ENCODE results near the gene TAF1. TPM values are rescaled to one million over a fixed set of nuclear protein-coding genes. Genes with fewer than 3 reads are reported as not detected.
"Not testable (repeated sequence)": the region's sequence is repeated elsewhere in the genome, so short reads cannot be mapped to it uniquely, and the experiment has no call there.

TAF1 gene
- total RNA-seq, 1 donor: 31.1 TPM

GRCh38 chrX:71326394-71326793 lies 39.8 kb upstream of the TAF1 start:
- no peak overlapping the region for H3K4me2 ChIP-seq (ENCODE audit: insufficient read depth, low read length)
- no peaks in the 10 kb centered on the region for H3K79me2 ChIP-seq (ENCODE audit: insufficient read depth, low read length)
- H3K4me1 ChIP-seq (ENCODE audit: insufficient read depth, low read length): no peaks in the 10 kb centered on the region
- no peak for DNase-seq (ENCODE audit: insufficient read length, low spot score, missing footprints)
- no peaks in the 10 kb centered on the region for H4K20me1 ChIP-seq (ENCODE audit: insufficient read depth, low read length)
- H3K27me3 ChIP-seq (ENCODE audit: insufficient read depth, low read length): no peaks in the 10 kb centered on the region
- no peak overlapping the region for H2AFZ ChIP-seq (ENCODE audit: low read length)
- H3K4me3 ChIP-seq (ENCODE audit: insufficient read depth, low read length): no peak overlapping the region
- peaks cover 4% of the 10 kb centered on the region for H3K36me3 ChIP-seq (ENCODE audit: insufficient read depth, low read length)
- no peak overlapping the region for H3K27ac ChIP-seq (ENCODE audit: low read depth, low read length)
- H3K9me3 ChIP-seq (ENCODE audit: low read depth, low read length): no peaks in the 10 kb centered on the region
- TF ChIP-seq, protein P1, sequence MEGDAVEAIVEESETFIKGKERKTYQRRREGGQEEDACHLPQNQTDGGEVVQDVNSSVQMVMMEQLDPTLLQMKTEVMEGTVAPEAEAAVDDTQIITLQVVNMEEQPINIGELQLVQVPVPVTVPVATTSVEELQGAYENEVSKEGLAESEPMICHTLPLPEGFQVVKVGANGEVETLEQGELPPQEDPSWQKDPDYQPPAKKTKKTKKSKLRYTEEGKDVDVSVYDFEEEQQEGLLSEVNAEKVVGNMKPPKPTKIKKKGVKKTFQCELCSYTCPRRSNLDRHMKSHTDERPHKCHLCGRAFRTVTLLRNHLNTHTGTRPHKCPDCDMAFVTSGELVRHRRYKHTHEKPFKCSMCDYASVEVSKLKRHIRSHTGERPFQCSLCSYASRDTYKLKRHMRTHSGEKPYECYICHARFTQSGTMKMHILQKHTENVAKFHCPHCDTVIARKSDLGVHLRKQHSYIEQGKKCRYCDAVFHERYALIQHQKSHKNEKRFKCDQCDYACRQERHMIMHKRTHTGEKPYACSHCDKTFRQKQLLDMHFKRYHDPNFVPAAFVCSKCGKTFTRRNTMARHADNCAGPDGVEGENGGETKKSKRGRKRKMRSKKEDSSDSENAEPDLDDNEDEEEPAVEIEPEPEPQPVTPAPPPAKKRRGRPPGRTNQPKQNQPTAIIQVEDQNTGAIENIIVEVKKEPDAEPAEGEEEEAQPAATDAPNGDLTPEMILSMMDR (IDR thresholded peaks at IDR 0.05; ENCODE audit: extremely low read depth, low read depth, low read length): no peak

- not testable (repeated sequence) for H3K27ac ChIP-seq (ENCODE audit: low read depth, low read length); H2AFZ ChIP-seq (ENCODE audit: low read length); H3K4me2 ChIP-seq (ENCODE audit: insufficient read depth, low read length); H3K27me3 ChIP-seq (ENCODE audit: insufficient read depth, low read length); H3K4me3 ChIP-seq (ENCODE audit: insufficient read depth, low read length); DNase-seq (ENCODE audit: insufficient read length, low spot score, missing footprints); H3K36me3 ChIP-seq (ENCODE audit: insufficient read depth, low read length); H4K20me1 ChIP-seq (ENCODE audit: insufficient read depth, low read length); H3K4me1 ChIP-seq (ENCODE audit: insufficient read depth, low read length); H3K9me3 ChIP-seq (ENCODE audit: low read depth, low read length); H3K79me2 ChIP-seq (ENCODE audit: insufficient read depth, low read length)
Measured at GRCh38 chrX:71349151-71349665, 16.9 kb upstream of the TAF1 start.

- DNase-seq (ENCODE audit: insufficient read length, low spot score, missing footprints); H3K27me3 ChIP-seq (ENCODE audit: insufficient read depth, low read length); H3K79me2 ChIP-seq (ENCODE audit: insufficient read depth, low read length); H3K4me1 ChIP-seq (ENCODE audit: insufficient read depth, low read length); H2AFZ ChIP-seq (ENCODE audit: low read length); H3K4me2 ChIP-seq (ENCODE audit: insufficient read depth, low read length); H3K9me3 ChIP-seq (ENCODE audit: low read depth, low read length); H4K20me1 ChIP-seq (ENCODE audit: insufficient read depth, low read length); H3K36me3 ChIP-seq (ENCODE audit: insufficient read depth, low read length); H3K27ac ChIP-seq (ENCODE audit: low read depth, low read length); H3K4me3 ChIP-seq (ENCODE audit: insufficient read depth, low read length): not testable (repeated sequence)
Measured at GRCh38 chrX:71349867-71350266, 16.3 kb upstream of the TAF1 start.

GRCh38 chrX:71352439-71352838 lies 13.7 kb upstream of the TAF1 start:
- H3K36me3 ChIP-seq (ENCODE audit: insufficient read depth, low read length); H3K27ac ChIP-seq (ENCODE audit: low read depth, low read length); H3K4me1 ChIP-seq (ENCODE audit: insufficient read depth, low read length); H2AFZ ChIP-seq (ENCODE audit: low read length); H3K27me3 ChIP-seq (ENCODE audit: insufficient read depth, low read length); DNase-seq (ENCODE audit: insufficient read length, low spot score, missing footprints); H4K20me1 ChIP-seq (ENCODE audit: insufficient read depth, low read length); H3K79me2 ChIP-seq (ENCODE audit: insufficient read depth, low read length); H3K9me3 ChIP-seq (ENCODE audit: low read depth, low read length); H3K4me3 ChIP-seq (ENCODE audit: insufficient read depth, low read length); H3K4me2 ChIP-seq (ENCODE audit: insufficient read depth, low read length): not testable (repeated sequence)

DNA sequence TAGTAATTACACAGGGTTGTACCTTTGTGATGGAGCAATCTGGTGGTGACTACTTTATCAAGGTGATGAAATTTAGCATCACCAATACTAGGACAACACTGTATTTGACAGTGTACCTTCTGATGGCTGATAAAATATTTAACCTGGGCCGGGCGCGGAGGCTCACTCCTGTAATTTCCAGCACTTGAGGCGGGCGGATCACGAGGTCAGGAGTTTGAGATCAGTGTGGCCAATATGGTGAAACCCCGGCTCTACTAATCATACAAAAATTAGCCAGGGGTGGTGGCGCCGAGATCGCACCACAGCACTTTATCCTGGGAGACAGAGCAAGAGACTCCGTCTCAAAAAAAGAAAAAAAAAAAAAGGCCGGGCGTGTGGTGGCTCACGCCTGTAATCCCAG lies 1.9 kb upstream of the TAF1 start:
- DNase-seq (ENCODE audit: insufficient read length, low spot score, missing footprints): no peak
- TF ChIP-seq, protein P1 (IDR thresholded peaks at IDR 0.05; ENCODE audit: extremely low read depth, low read depth, low read length): no peak
- peaks cover 2% of the 10 kb centered on the region for H3K36me3 ChIP-seq (ENCODE audit: insufficient read depth, low read length)
- H4K20me1 ChIP-seq (ENCODE audit: insufficient read depth, low read length): peaks cover 2% of the 10 kb centered on the region
- H3K27ac ChIP-seq (ENCODE audit: low read depth, low read length): no peak overlapping the region
- peaks cover 4% of the 10 kb centered on the region for H3K4me1 ChIP-seq (ENCODE audit: insufficient read depth, low read length)
- H3K9me3 ChIP-seq (ENCODE audit: low read depth, low read length): no peaks in the 10 kb centered on the region
- H3K4me3 ChIP-seq (ENCODE audit: insufficient read depth, low read length): no peak overlapping the region
- peaks cover 21% of the 10 kb centered on the region for H3K79me2 ChIP-seq (ENCODE audit: insufficient read depth, low read length)
- H2AFZ ChIP-seq (ENCODE audit: low read length): no peak overlapping the region
- H3K27me3 ChIP-seq (ENCODE audit: insufficient read depth, low read length): no peaks in the 10 kb centered on the region
- no peak overlapping the region for H3K4me2 ChIP-seq (ENCODE audit: insufficient read depth, low read length)

All from osteoblast (primary cell).